GM21723 (cell line): ENCODE data around the gene FCHO2.

Experiments used
- ATAC-seq: cut with Tn5 transposase; IDR thresholded peaks from one replicate; pipeline ENCODE4 v1.9.1; 2021; ENCODE audit warnings: mild to moderate bottlenecking, moderate library complexity; ENCODE audit not compliant: unreplicated experiment

FCHO2 gene

GRCh38 chr5:73106335-73106734, 150.5 kb downstream of the FCHO2 start:
- ATAC-seq = no peak

GRCh38 chr5:73110190-73110589, 154.3 kb downstream of the FCHO2 start:
- ATAC-seq = no peak

GRCh38 chr5:73111536-73111935, 155.7 kb downstream of the FCHO2 start:
- ATAC-seq = no peak

- ATAC-seq = no peak
Observed at GRCh38 chr5:73112359-73112758, 156.5 kb downstream of the FCHO2 start.

- ATAC-seq = no peak
Observed at GRCh38 chr5:73114044-73114688, 158.3 kb downstream of the FCHO2 start.

DNA sequence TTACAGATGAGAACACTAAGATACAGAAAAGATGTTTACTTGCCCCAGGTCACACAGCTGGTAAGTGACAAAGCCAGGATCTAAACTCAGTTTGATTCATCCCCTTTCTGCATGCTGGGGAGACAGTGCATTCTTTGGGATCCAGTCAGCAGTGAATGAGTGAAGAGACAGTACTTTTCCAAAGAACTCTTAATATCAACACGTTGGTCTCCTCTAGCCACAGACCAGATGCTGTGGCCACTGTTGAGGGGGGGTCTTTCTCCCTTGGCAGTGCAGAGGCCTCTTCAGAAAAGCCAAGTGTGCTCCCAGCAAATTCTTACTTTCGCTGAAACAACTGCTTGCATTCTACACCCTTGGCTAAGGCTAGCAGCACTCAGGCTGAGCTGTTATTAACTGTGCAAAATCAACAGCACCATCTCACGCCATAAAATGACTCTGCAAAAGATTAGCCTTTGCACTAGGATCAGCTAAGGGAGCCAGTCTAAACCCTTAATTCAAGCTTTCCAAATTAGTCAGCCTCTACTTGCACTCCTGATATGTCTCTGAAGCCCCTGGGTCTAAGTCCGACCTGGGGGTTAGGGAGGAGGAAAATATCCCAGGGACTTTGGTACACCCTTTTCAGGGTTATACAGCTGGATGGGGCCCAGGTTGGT, 159.7 kb downstream of the FCHO2 start:
- no peak for ATAC-seq

DNA sequence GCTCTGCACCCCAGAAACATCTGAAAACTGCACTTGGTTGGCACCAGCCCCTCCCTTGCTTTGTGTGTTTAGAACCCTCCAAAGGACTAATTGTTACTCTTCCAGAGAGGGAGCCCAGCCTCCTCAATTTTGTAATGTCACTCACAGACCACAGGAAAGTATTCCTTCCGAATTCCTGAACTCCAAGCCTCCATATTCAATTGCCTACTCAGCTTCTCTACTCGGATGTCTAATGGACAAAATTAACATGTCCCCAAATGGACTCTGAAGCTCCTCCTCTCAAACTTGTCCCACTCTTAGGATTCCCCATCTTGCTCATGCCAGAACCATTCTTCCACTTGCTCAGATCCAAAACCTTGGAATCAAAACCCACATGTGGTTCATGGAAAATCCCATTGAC, 160.7 kb downstream of the FCHO2 start:
- ATAC-seq = no peak

DNA sequence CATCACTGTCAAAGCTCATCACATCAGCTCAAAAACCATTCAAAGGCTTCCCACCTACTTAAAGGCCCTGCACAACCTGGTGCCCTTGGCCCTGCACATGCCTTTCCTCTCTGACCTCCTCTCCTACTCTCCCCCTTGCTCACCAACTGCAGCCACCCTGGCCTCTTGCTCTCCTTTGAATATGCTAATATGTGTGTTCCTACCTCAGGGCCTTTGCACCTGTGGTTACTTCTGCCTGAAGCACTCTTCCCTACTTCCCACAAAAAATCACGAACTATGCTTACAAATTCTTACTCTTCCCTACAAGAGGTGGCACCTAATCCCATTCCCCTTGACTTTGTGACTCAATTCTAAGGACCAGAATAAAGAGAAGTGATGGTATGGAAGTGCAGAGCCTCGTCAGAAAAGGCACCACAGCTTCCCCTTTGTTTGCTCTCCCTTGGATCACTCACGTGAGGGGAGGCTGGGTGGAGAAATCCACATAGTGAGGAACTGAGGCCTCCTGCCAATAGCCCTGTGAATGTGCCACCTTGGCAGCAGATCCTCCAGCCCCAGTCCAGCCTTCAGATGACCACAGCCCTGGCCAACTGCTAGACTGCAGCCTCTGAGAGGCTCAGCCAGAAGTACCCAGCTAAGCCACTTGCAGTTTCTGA, 161.4 kb downstream of the FCHO2 start:
- no peak for ATAC-seq

DNA sequence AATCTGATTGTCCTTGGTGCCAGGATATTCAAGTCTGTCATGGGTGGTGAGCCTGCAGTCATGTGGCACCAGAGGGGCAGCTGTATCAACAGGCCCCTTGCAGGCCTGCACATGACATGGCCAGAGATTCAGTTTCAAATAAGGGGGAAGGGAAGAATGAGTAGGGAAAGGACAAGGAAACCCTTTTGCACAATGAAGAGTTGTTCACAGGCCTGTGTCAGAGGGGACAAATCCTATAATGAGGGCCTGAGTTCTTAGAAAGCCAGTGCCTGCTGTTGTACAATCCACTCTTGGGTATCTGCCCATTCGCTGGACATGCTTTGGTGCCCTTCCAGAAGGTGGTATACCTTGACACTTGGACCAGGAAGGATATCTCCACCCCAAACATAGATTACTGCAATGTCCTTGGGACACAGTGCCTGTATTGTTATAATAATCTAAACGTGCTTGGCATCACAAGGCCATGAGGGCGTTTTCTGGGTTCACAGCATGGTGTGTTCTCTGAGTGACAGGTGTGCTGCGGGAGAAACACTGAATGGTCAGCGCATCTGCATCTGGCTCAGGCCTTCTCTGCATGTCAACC, 162.6 kb downstream of the FCHO2 start:
- ATAC-seq = no peak

- no peak for ATAC-seq
Observed at GRCh38 chr5:73119451-73120157, 163.8 kb downstream of the FCHO2 start.

- ATAC-seq = no peak
Observed at GRCh38 chr5:73120222-73121118, 164.6 kb downstream of the FCHO2 start, which contains the start of gene TMEM171. TMEM171 (plus strand) TSS chr5:73120575; CDS start chr5:73123374, 2,799 bp downstream.

DNA sequence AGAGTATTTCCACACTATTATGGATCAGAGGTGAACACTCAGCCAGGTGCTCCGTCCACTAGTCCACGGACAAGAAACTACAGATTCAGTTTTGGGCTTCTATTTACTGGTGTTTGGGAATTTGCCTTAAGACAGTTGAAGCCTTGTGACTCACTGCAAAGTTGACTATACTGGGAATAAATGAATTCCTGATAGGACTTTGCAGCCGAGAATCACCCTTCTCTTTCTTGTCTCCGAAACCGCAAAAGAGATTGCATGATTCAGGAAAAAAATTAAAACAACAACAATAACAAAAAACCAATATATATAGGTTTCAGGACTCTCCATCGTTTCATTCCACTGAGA, 165.2 kb downstream of the FCHO2 start:
- ATAC-seq = no peak

- no peak for ATAC-seq
Observed at GRCh38 chr5:73122875-73123810, 167.3 kb downstream of the FCHO2 start.

DNA sequence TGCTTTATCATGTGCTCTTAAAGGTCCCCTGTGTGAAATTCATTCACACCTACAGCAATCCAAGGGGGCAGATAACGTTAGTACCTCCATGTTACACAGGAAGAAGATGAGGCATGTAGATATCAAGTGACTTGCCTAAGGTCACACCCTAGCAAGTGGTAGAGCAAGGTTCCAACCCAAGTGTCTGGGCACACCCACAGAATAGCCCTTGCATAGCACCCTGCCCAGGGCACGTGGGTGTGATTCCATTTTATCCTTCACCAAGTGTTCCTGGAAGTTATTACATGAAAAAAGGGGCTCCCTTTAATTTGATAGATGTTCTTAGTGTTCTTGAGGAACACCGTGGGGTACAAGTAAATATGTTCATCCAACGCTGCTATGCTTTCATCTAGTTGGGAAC, 169.4 kb downstream of the FCHO2 start:
- ATAC-seq = no peak

- ATAC-seq = no peak
Observed at GRCh38 chr5:73126381-73126780, 170.5 kb downstream of the FCHO2 start.

GRCh38 chr5:73126957-73127356, 171.1 kb downstream of the FCHO2 start:
- ATAC-seq = no peak

DNA sequence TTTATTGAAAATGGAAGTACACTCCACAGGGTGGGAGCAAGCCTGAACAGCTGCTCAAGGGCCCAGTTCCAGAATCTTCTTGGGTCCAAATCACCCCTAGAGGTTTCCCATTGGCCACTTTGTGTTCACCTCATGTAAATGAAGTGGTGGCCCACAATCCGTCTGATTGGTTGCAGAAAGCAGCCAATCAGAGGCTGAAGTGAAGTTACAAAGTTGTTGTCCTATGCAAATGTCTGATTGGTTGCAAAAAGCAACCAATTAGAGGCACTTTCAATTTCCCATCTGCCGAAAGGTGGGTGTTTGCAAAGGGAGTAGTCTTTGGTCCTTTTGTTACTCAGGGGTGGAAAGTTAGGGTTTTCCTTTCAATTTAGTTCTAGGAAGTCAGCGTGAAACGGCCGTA, 173.3 kb downstream of the FCHO2 start:
- ATAC-seq = no peak

GRCh38 chr5:73130811-73131210, 175.0 kb downstream of the FCHO2 start:
- no peak for ATAC-seq

GRCh38 chr5:73131711-73132425, 176.0 kb downstream of the FCHO2 start:
- ATAC-seq = no peak
